WTC11 (cell line): ENCODE results near the gene FYN. TPM values are rescaled to one million over a fixed set of nuclear protein-coding genes. Genes with fewer than 3 reads are reported as not detected.

Source experiments
- ATAC-seq: fragments of 200-7000 bp; cut with Tn5 transposase; 2 replicates; pipeline ENCODE4 v1.10.0; 2021; ENCODE audit warnings: mild to moderate bottlenecking, moderate library complexity
- CTCF ChIA-PET: fragments of 300-600 bp; sonication (Branson Sonifier 250); formaldehyde crosslinking; loops from one replicate; lab custom pipeline; 2021; ENCODE audit warnings: antibody characterized with exemption; lab: Charles Lee
- POLR2A ChIA-PET: fragments of 350-600 bp; sonication (Branson Sonifier 250); formaldehyde crosslinking; loops from one replicate; lab custom pipeline; 2021; ENCODE audit warnings: antibody characterized with exemption; lab: Charles Lee
- DNase-seq: peaks from one replicate; pipeline ENCODE4 v3.0.0; 2021; ENCODE audit warnings: low spot score
- H3K27ac Mint-ChIP-seq: 2 replicates; pipeline ENCODE4 v1.8.0; 2021; ENCODE audit warnings: mixed read lengths
- H3K27me3 Mint-ChIP-seq: 2 replicates; pipeline ENCODE4 v1.8.0; 2021; ENCODE audit warnings: low read depth, mild to moderate bottlenecking, moderate library complexity, mixed read lengths
- H3K36me3 Mint-ChIP-seq: 2 replicates; pipeline ENCODE4 v1.8.0; 2021; ENCODE audit warnings: mixed read lengths
- H3K4me1 Mint-ChIP-seq: 2 replicates; pipeline ENCODE4 v1.8.0; 2022; ENCODE audit warnings: mixed read lengths
- H3K4me3 Mint-ChIP-seq: 2 replicates; pipeline ENCODE4 v1.8.0; 2021; ENCODE audit warnings: mild to moderate bottlenecking, moderate library complexity, mixed read lengths
- H3K9me3 Mint-ChIP-seq: 2 replicates; pipeline ENCODE4 v1.8.0; 2021; ENCODE audit warnings: mixed read lengths
- GTF2I ChIP-seq: fragments of 250-450 bp; sonication (Bioruptor Pico); conservative IDR thresholded peaks from 2 replicates; pipeline ENCODE4 v1.4.0; 2021; ENCODE audit warnings: mild to moderate bottlenecking
- JAZF1 ChIP-seq: fragments of 250-450 bp; sonication (Bioruptor Pico); IDR thresholded peaks from 2 replicates; pipeline ENCODE4 v1.9.0; 2021; ENCODE audit warnings: moderate library complexity, mild to moderate bottlenecking, inconsistent platforms
- MXD4 ChIP-seq: fragments of 250-450 bp; sonication (Bioruptor Pico); IDR thresholded peaks from 2 replicates; pipeline ENCODE4 v1.8.0; 2021; ENCODE audit warnings: mild to moderate bottlenecking, moderate library complexity, borderline replicate concordance
- MYBL2 ChIP-seq: sonication (generic); formaldehyde crosslinking; IDR thresholded peaks from 2 replicates; pipeline ENCODE4 v1.8.1; 2023; ENCODE audit warnings: mild to moderate bottlenecking, moderate library complexity, missing genetic modification reagents
- NFATC4 ChIP-seq: fragments of 250-450 bp; sonication (Bioruptor Pico); IDR thresholded peaks from 2 replicates; pipeline ENCODE4 v1.9.0; 2021; ENCODE audit warnings: mild to moderate bottlenecking
- NR1H2 ChIP-seq: sonication (generic); formaldehyde crosslinking; IDR thresholded peaks from 2 replicates; pipeline ENCODE4 v1.9.0; 2021; ENCODE audit warnings: mild to moderate bottlenecking, moderate library complexity, missing genetic modification reagents
- PRRX2 ChIP-seq: fragments of 250-450 bp; sonication (Bioruptor Pico); IDR thresholded peaks from 2 replicates; pipeline ENCODE4 v1.8.0; 2021; ENCODE audit warnings: mild to moderate bottlenecking
- RELA ChIP-seq: sonication (generic); formaldehyde crosslinking; IDR thresholded peaks from 2 replicates; pipeline ENCODE4 v1.8.1; 2022; ENCODE audit warnings: missing genetic modification reagents, mild to moderate bottlenecking, borderline replicate concordance
- TEAD4 ChIP-seq: sonication (generic); formaldehyde crosslinking; IDR thresholded peaks from 2 replicates; pipeline ENCODE4 v1.8.0; 2022; ENCODE audit warnings: mild to moderate bottlenecking, missing genetic modification reagents
- USF2 ChIP-seq: sonication (generic); formaldehyde crosslinking; IDR thresholded peaks from 2 replicates; pipeline ENCODE4 v1.8.1; 2023; ENCODE audit warnings: mild to moderate bottlenecking, missing genetic modification reagents, moderate library complexity
- ZNF121 ChIP-seq: sonication (generic); formaldehyde crosslinking; IDR thresholded peaks from 2 replicates; pipeline ENCODE4 v1.8.0; 2023; ENCODE audit warnings: missing genetic modification reagents
- ZNF138 ChIP-seq: sonication (generic); formaldehyde crosslinking; conservative IDR thresholded peaks from 2 replicates; pipeline ENCODE4 v1.8.1; 2022; ENCODE audit warnings: mild to moderate bottlenecking, moderate library complexity, missing genetic modification reagents
- ZNF416 ChIP-seq: fragments of 250-450 bp; sonication (Bioruptor Pico); IDR thresholded peaks from 2 replicates; pipeline ENCODE4 v1.9.0; 2021; ENCODE audit warnings: mild to moderate bottlenecking, inconsistent platforms
- total RNA-seq: library from RNA; stranded (reverse); gene quantifications from 3 replicates; pipeline ENCODE4 v1.2.3, GENCODE V29; 2021
- TF ChIP-seq, protein P1 (sequence below): sonication (generic); formaldehyde crosslinking; IDR thresholded peaks from 2 replicates; pipeline ENCODE4 v1.8.1; 2022; ENCODE audit warnings: missing genetic modification reagents, borderline replicate concordance
- TF ChIP-seq, protein P2 (sequence below): sonication (generic); formaldehyde crosslinking; conservative IDR thresholded peaks from 2 replicates; pipeline ENCODE4 v1.8.1; 2022; ENCODE audit warnings: mild to moderate bottlenecking, missing genetic modification reagents
- TF ChIP-seq, protein P3 (sequence below): fragments of 250-450 bp; sonication (Bioruptor Pico); IDR thresholded peaks from 2 replicates; pipeline ENCODE4 v1.8.0; 2021; ENCODE audit warnings: mild to moderate bottlenecking
- TF ChIP-seq, protein P4 (sequence below): fragments of 200-600 bp; IDR thresholded peaks from 2 replicates; pipeline ENCODE4 v1.8.0; 2022; ENCODE audit warnings: antibody characterized with exemption
- TF ChIP-seq, protein P5 (sequence below): sonication (generic); formaldehyde crosslinking; IDR thresholded peaks from 2 replicates; pipeline ENCODE4 v1.8.1; 2023; ENCODE audit warnings: mild to moderate bottlenecking, moderate library complexity, missing genetic modification reagents

The FYN gene
- total RNA-seq, 1 experiment from 2014 or later: 63.9 TPM

DNA sequence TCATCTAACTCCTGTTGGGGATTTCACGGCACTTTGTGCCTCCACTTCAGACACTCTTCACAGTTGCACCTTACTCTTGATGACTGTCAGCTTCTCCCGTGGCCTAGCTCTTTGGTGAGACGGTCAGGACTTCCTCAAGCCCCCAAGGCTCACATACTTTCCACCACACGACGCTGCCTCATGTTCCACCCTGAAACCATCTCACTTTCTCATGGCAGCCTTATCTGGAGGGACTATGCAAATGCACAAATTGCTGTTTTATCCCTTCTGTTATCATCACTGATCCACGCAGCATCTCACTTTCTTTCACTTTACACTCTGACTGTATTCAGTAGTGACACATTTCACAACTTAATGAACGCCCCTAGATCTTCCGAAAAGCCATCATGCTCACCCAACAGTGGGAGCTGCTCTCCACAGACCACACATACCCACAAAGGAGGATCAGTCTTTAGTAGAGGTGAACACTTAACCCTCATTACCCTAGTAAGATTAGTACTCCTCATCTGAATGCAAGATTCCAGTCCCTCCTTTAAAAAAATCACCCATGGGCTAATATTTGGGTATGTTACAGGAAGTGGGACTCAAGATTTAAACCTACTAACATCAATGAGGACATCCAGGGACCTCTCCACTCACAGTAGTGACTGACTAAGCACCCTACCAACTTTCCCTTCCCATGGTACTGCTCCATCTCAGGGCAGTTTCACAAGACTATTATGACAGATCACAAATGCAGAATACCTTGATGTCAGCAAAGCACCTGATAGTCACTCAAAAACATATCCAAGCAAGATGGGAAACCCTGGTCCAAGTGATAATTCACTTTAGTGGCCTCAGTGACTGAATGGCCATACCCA lies 35.4 kb downstream of the FYN start (continued):
- TF ChIP-seq, protein P1, sequence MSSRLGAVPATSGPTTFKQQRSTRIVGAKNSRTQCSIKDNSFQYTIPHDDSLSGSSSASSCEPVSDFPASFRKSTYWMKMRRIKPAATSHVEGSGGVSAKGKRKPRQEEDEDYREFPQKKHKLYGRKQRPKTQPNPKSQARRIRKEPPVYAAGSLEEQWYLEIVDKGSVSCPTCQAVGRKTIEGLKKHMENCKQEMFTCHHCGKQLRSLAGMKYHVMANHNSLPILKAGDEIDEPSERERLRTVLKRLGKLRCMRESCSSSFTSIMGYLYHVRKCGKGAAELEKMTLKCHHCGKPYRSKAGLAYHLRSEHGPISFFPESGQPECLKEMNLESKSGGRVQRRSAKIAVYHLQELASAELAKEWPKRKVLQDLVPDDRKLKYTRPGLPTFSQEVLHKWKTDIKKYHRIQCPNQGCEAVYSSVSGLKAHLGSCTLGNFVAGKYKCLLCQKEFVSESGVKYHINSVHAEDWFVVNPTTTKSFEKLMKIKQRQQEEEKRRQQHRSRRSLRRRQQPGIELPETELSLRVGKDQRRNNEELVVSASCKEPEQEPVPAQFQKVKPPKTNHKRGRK (CRISPR knock-in tag): no peak
- TF ChIP-seq ZNF138: no peak
- TF ChIP-seq, all 79 proteins: peak for 0

- TF ChIP-seq TEAD4 (CRISPR knock-in tag): no peak
- no peak for TF ChIP-seq RELA
- TF ChIP-seq, protein P2, sequence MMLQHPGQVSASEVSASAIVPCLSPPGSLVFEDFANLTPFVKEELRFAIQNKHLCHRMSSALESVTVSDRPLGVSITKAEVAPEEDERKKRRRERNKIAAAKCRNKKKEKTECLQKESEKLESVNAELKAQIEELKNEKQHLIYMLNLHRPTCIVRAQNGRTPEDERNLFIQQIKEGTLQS (CRISPR knock-in tag): no peak
- TF ChIP-seq USF2 (CRISPR knock-in tag): no peak
- TF ChIP-seq, protein P3, sequence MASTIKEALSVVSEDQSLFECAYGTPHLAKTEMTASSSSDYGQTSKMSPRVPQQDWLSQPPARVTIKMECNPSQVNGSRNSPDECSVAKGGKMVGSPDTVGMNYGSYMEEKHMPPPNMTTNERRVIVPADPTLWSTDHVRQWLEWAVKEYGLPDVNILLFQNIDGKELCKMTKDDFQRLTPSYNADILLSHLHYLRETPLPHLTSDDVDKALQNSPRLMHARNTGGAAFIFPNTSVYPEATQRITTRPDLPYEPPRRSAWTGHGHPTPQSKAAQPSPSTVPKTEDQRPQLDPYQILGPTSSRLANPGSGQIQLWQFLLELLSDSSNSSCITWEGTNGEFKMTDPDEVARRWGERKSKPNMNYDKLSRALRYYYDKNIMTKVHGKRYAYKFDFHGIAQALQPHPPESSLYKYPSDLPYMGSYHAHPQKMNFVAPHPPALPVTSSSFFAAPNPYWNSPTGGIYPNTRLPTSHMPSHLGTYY (CRISPR knock-in tag): no peak
- TF ChIP-seq PRRX2 (CRISPR knock-in tag): no peak
- TF ChIP-seq JAZF1 (CRISPR knock-in tag): no peak
- no peak for TF ChIP-seq NFATC4 (CRISPR knock-in tag)
- TF ChIP-seq ZNF416: no peak
- TF ChIP-seq GTF2I (CRISPR knock-in tag): no peak
- TF ChIP-seq ZNF138: no peak
- TF ChIP-seq, protein P4, sequence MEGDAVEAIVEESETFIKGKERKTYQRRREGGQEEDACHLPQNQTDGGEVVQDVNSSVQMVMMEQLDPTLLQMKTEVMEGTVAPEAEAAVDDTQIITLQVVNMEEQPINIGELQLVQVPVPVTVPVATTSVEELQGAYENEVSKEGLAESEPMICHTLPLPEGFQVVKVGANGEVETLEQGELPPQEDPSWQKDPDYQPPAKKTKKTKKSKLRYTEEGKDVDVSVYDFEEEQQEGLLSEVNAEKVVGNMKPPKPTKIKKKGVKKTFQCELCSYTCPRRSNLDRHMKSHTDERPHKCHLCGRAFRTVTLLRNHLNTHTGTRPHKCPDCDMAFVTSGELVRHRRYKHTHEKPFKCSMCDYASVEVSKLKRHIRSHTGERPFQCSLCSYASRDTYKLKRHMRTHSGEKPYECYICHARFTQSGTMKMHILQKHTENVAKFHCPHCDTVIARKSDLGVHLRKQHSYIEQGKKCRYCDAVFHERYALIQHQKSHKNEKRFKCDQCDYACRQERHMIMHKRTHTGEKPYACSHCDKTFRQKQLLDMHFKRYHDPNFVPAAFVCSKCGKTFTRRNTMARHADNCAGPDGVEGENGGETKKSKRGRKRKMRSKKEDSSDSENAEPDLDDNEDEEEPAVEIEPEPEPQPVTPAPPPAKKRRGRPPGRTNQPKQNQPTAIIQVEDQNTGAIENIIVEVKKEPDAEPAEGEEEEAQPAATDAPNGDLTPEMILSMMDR: no peak
- TF ChIP-seq MYBL2 (CRISPR knock-in tag): no peak
- TF ChIP-seq ZNF121: no peak
- no peak for TF ChIP-seq NR1H2 (CRISPR knock-in tag)
- TF ChIP-seq MXD4 (CRISPR knock-in tag): no peak
- TF ChIP-seq, protein P5, sequence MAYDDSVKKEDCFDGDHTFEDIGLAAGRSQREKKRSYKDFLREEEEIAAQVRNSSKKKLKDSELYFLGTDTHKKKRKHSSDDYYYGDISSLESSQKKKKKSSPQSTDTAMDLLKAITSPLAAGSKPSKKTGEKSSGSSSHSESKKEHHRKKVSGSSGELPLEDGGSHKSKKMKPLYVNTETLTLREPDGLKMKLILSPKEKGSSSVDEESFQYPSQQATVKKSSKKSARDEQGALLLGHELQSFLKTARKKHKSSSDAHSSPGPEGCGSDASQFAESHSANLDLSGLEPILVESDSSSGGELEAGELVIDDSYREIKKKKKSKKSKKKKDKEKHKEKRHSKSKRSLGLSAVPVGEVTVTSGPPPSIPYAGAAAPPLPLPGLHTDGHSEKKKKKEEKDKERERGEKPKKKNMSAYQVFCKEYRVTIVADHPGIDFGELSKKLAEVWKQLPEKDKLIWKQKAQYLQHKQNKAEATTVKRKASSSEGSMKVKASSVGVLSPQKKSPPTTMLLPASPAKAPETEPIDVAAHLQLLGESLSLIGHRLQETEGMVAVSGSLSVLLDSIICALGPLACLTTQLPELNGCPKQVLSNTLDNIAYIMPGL (CRISPR knock-in tag): no peak
- POLR2A ChIA-PET: no interaction called here
- no peak for ATAC-seq
Measured at GRCh38 chr6:111837007-111837406, 36.2 kb downstream of the FYN start.

More at GRCh38 chr6:111837007-111837406, 36.2 kb downstream of the FYN start:
- CTCF ChIA-PET: no interaction called here
- Mint-ChIP-seq H3K36me3 (no peaks in the 10 kb centered on the region), H3K4me1 (peaks cover 11% of the 10 kb centered on the region), H3K9me3 (no peaks in the 10 kb centered on the region), H3K27me3 (no peaks in the 10 kb centered on the region), H3K27ac (no peak overlapping the region), H3K4me3 (no peak overlapping the region)
- no peak for DNase-seq
